Measurements from ENCODE around the gene EHBP1L1. TPM values are rescaled to one million over a fixed set of nuclear protein-coding genes. Genes with fewer than 3 reads are reported as not detected.

Gene EHBP1L1
- total and polyA plus RNA-seq, 2 of the 13 experiments (the other 11 are each of a cell fraction or from before 2014, with no cell fraction given), result 8.3 to 10.6 TPM

DNA sequence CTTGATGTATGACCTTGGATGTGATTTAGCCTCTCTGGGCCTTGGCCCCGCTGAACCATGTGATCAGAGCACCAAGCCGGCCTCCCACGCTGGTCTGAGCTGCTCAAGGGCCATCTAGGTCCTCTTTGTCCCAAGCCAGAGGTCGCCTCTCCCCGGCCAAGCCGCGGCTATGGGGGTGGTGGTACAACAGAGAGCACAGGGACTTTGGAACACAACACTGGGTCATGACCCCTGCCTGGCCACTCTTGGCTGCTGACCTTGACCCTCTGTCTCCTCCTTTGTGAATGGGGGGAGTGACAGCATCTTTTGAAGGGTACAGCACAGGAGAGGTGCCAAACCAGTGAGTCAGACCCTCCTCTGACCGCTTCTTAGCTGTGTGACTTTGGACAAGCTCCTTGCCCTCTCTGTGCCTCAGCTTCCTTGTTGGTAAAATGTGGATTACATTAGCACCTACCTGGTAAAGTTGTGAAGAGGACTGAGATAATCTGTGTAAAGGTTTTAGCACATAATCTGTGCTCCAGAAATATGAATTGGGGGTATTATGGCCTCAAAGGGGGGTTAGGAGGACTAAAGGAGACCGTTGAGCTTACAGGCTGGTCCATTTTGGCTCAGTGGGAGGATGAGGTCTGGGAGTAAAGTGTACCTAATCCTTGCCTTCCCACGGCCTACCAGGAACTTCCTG is 46.2 kb upstream of the EHBP1L1 start (continued):
- TF ChIP-seq NFAT5 (CRISPR knock-in tag; IDR thresholded peaks at IDR 0.05), result no peak
- TF ChIP-seq ZNF710 (CRISPR knock-in tag; IDR thresholded peaks at IDR 0.05; ENCODE audit: borderline replicate concordance), result no peak; the same call in 1 of the 2 replicates
- TF ChIP-seq, protein P1, sequence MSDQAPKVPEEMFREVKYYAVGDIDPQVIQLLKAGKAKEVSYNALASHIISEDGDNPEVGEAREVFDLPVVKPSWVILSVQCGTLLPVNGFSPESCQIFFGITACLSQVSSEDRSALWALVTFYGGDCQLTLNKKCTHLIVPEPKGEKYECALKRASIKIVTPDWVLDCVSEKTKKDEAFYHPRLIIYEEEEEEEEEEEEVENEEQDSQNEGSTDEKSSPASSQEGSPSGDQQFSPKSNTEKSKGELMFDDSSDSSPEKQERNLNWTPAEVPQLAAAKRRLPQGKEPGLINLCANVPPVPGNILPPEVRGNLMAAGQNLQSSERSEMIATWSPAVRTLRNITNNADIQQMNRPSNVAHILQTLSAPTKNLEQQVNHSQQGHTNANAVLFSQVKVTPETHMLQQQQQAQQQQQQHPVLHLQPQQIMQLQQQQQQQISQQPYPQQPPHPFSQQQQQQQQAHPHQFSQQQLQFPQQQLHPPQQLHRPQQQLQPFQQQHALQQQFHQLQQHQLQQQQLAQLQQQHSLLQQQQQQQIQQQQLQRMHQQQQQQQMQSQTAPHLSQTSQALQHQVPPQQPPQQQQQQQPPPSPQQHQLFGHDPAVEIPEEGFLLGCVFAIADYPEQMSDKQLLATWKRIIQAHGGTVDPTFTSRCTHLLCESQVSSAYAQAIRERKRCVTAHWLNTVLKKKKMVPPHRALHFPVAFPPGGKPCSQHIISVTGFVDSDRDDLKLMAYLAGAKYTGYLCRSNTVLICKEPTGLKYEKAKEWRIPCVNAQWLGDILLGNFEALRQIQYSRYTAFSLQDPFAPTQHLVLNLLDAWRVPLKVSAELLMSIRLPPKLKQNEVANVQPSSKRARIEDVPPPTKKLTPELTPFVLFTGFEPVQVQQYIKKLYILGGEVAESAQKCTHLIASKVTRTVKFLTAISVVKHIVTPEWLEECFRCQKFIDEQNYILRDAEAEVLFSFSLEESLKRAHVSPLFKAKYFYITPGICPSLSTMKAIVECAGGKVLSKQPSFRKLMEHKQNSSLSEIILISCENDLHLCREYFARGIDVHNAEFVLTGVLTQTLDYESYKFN (CRISPR knock-in tag; conservative IDR thresholded peaks at IDR 0.05), result peak; percentile 86
- peak; percentile 58; the same call in 1 of the 2 replicates for TF ChIP-seq ZBTB7B (CRISPR knock-in tag; IDR thresholded peaks at IDR 0.05)
- TF ChIP-seq TCF7L2 (IDR thresholded peaks at IDR 0.05; ENCODE audit: low read depth, low read length), result no peak
- TF ChIP-seq, protein P2, sequence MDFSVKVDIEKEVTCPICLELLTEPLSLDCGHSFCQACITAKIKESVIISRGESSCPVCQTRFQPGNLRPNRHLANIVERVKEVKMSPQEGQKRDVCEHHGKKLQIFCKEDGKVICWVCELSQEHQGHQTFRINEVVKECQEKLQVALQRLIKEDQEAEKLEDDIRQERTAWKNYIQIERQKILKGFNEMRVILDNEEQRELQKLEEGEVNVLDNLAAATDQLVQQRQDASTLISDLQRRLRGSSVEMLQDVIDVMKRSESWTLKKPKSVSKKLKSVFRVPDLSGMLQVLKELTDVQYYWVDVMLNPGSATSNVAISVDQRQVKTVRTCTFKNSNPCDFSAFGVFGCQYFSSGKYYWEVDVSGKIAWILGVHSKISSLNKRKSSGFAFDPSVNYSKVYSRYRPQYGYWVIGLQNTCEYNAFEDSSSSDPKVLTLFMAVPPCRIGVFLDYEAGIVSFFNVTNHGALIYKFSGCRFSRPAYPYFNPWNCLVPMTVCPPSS (IDR thresholded peaks at IDR 0.05), result no peak
- TF ChIP-seq ZZZ3 (CRISPR knock-in tag; IDR thresholded peaks at IDR 0.05; ENCODE audit: borderline replicate concordance), result no peak; the same call in 1 of the 2 replicates
- 0 out of 2 replicates have a peak, but pooled peaks have one; percentile 46 for TF ChIP-seq AHR (CRISPR knock-in tag; IDR thresholded peaks at IDR 0.05)
- TF ChIP-seq ZNF724P (CRISPR knock-in tag; IDR thresholded peaks at IDR 0.05; ENCODE audit: borderline replicate concordance), result peak; percentile 38
- TF ChIP-seq ZBTB38 (CRISPR knock-in tag; IDR thresholded peaks at IDR 0.05), result peak; percentile 38; the same call in 1 of the 2 replicates
- TF ChIP-seq ARID4A (CRISPR knock-in tag; IDR thresholded peaks at IDR 0.05; ENCODE audit: borderline replicate concordance), result peak; percentile 70; the same call in 1 of the 2 replicates

Data from HepG2 (cell line).